A549 (cell line): ENCODE results near the gene IZUMO1R. TPM values are rescaled to one million over a fixed set of nuclear protein-coding genes. Genes with fewer than 3 reads are reported as not detected.
A peak's percentile ranks its signal among the peaks of the same experiment; 100 is the strongest.

Source experiments
- ATAC-seq, 2 experiments: fragments of 200-7000 bp in 1 of 2; fragments of >200 bp in 1 of 2; cut with Nextera tagmentation in 1 of 2; cut with Tn5 transposase in 1 of 2; 3 replicates each; pipeline versions ENCODE4 v1.8.0 to v1.9.1; 2018 to 2020; ENCODE audit warnings: mild to moderate bottlenecking in 1 of 2, moderate library complexity in 1 of 2
- CTCF ChIA-PET: fragments of 300-600 bp; sonication (Branson Sonifier 250); formaldehyde crosslinking; extraction: SDS; loops from one replicate; lab custom pipeline; 2021; ENCODE audit warnings: antibody characterized with exemption, inconsistent platforms; lab: Yijun Ruan, JAX
- POLR2A ChIA-PET: fragments of 350-600 bp; formaldehyde crosslinking; extraction: SDS; loops from one replicate; lab custom pipeline; 2021; ENCODE audit warnings: antibody characterized with exemption, inconsistent platforms; lab: Yijun Ruan, JAX
- DNase-seq, 2 experiments: peaks; one replicate each; pipeline versions ENCODE4 v3.0.0 to v3.0.0-alpha.2; 2011 to 2016; ENCODE audit warnings: low read depth in 1 of 2, low spot score in 1 of 2
- FAIRE-seq: peaks from 2 replicates; lab custom pipeline; 2011; peaks lifted over from hg19 to GRCh38; lab: Jason Lieb, UNC
- H3K27ac ChIP-seq, 2 experiments: fragments of >200 bp; sonication (Bioruptor Twin); formaldehyde crosslinking; 3 replicates each; pipeline ENCODE4 v1.5.1; 2016 to 2017
- H3K4me1 ChIP-seq: fragments of >200 bp; sonication (Bioruptor Twin); formaldehyde crosslinking; 3 replicates; pipeline ENCODE4 v1.6.1; 2016
- H3K4me2 ChIP-seq: fragments of >200 bp; sonication (Bioruptor Twin); formaldehyde crosslinking; 3 replicates; pipeline ENCODE4 v1.6.1; 2016
- H3K4me3 ChIP-seq: fragments of >200 bp; sonication (Bioruptor Twin); formaldehyde crosslinking; 3 replicates; pipeline ENCODE4 v1.5.1; 2016
- H3K9me3 ChIP-seq: fragments of >200 bp; sonication (Bioruptor Twin); formaldehyde crosslinking; 3 replicates; pipeline ENCODE4 v1.6.1; 2016
- CBX8 ChIP-seq: fragments of 200-600 bp; sonication (generic); IDR thresholded peaks from 2 replicates; pipeline ENCODE4 v1.6.1; 2016
- CEBPB ChIP-seq, 2 experiments: fragments of >200 bp in 1 of 2; sonication (Bioruptor Twin) in 1 of 2; formaldehyde crosslinking in 1 of 2; IDR thresholded peaks; 2 replicates each; pipeline ENCODE4 v1.6.1; 2012 to 2016
- CHD2 ChIP-seq: fragments of 150-350 bp; IDR thresholded peaks from 2 replicates; pipeline ENCODE4 v1.6.1; 2014; ENCODE audit warnings: low read length; ENCODE audit not compliant: partially characterized antibody
- CHD4 ChIP-seq: fragments of 200-600 bp; sonication (generic); IDR thresholded peaks from 2 replicates; pipeline ENCODE4 v1.6.1; 2016; ENCODE audit warnings: antibody characterized with exemption, mild to moderate bottlenecking, borderline replicate concordance
- EHF ChIP-seq: fragments of 250-450 bp; sonication (Bioruptor Pico); IDR thresholded peaks from 2 replicates; pipeline ENCODE4 v1.5.0; 2020; ENCODE audit warnings: mild to moderate bottlenecking
- EHMT2 ChIP-seq: fragments of 200-600 bp; sonication (generic); IDR thresholded peaks from 2 replicates; pipeline ENCODE4 v1.6.1; 2016; ENCODE audit warnings: antibody characterized with exemption, low read depth, mild to moderate bottlenecking, moderate library complexity
- JUNB ChIP-seq: fragments of >200 bp; sonication (Bioruptor Twin); formaldehyde crosslinking; IDR thresholded peaks from 2 replicates; pipeline ENCODE4 v1.6.1; 2016
- KDM1A ChIP-seq: fragments of 200-600 bp; sonication (generic); IDR thresholded peaks from 2 replicates; pipeline ENCODE4 v1.6.1; 2016; ENCODE audit warnings: low read depth, mild to moderate bottlenecking
- MAFK ChIP-seq: fragments of 450-650 bp; IDR thresholded peaks from 2 replicates; pipeline ENCODE4 v1.6.1; 2014; ENCODE audit not compliant: partially characterized antibody
- MYC ChIP-seq: IDR thresholded peaks from 2 replicates; pipeline ENCODE4 v1.6.1; 2012; ENCODE audit warnings: mild to moderate bottlenecking, inconsistent platforms, low read length, improper control_type of control experiment, borderline replicate concordance
- NPAS2 ChIP-seq: fragments of 250-450 bp; sonication (Bioruptor Pico); IDR thresholded peaks from 2 replicates; pipeline ENCODE4 v1.8.0; 2022; ENCODE audit warnings: mild to moderate bottlenecking, moderate library complexity, borderline replicate concordance
- NR3C1 ChIP-seq: fragments of >200 bp; sonication (Bioruptor Twin); formaldehyde crosslinking; IDR thresholded peaks from 3 replicates; pipeline ENCODE4 v1.6.1; 2017
- PHF8 ChIP-seq: fragments of 200-600 bp; sonication (generic); IDR thresholded peaks from 2 replicates; pipeline ENCODE4 v1.6.1; 2016; ENCODE audit warnings: low read depth, mild to moderate bottlenecking, antibody characterized with exemption, moderate library complexity, borderline replicate concordance
- POLR2AphosphoS2 ChIP-seq: conservative IDR thresholded peaks from 2 replicates; pipeline ENCODE4 v1.6.1; 2012; ENCODE audit warnings: low read length, improper control_type of control experiment, inconsistent platforms
- RAD21 ChIP-seq, 2 experiments: fragments of >200 bp in 1 of 2; sonication (Bioruptor Twin) in 1 of 2; formaldehyde crosslinking in 1 of 2; IDR thresholded peaks in 1 of 2; conservative IDR thresholded peaks in 1 of 2; 2 replicates in 1 of 2; 3 replicates in 1 of 2; pipeline ENCODE4 v1.6.1; 2012 to 2018; ENCODE audit warnings: inconsistent platforms in 1 of 2
- RARB ChIP-seq: fragments of 250-450 bp; sonication (Bioruptor Pico); IDR thresholded peaks from 2 replicates; pipeline ENCODE4 v1.8.0; 2021; ENCODE audit warnings: mild to moderate bottlenecking, moderate library complexity
- RCOR1 ChIP-seq: fragments of 150-350 bp; IDR thresholded peaks from 2 replicates; pipeline ENCODE4 v1.6.1; 2014; ENCODE audit warnings: antibody characterized with exemption, low read length, low read depth
- SMC3 ChIP-seq: fragments of >200 bp; sonication (Bioruptor Twin); formaldehyde crosslinking; IDR thresholded peaks from 3 replicates; pipeline ENCODE4 v1.6.1; 2018; ENCODE audit warnings: inconsistent platforms
- SREBF2 ChIP-seq: fragments of 450-650 bp; IDR thresholded peaks from 2 replicates; pipeline ENCODE4 v1.6.1; 2014; ENCODE audit warnings: mild to moderate bottlenecking, moderate library complexity
- ZFP36 ChIP-seq: fragments of 450-650 bp; IDR thresholded peaks from 2 replicates; pipeline ENCODE4 v1.6.1; 2014; ENCODE audit warnings: borderline replicate concordance; ENCODE audit not compliant: partially characterized antibody
- WGBS: methylation state at CpG from one replicate; pipeline ENCODE4 v1.1.6; 2017; ENCODE audit errors: missing lambda C conversion rate; 5-methylcytosine and 5-hydroxymethylcytosine counted together
- polyA plus RNA-seq, 4 experiments: library from polyadenylated mRNA; depleted of rRNA in 3 of 4; stranded (reverse); fragments of >200 nt; fragmentation: RNase III in 1 of 4; extraction: RNeasy Plus Mini Kit Qiagen cat#74134 plus additional on column Dnase treatment in 1 of 4; gene quantifications; 2 replicates in 3 of 4; 3 replicates in 1 of 4; pipeline ENCODE4 v1.2.3, GENCODE V29; 2011 to 2017
- TF ChIP-seq, protein P1 (sequence below): IDR thresholded peaks from 2 replicates; pipeline ENCODE4 v1.6.1; 2012; ENCODE audit warnings: low read depth, borderline replicate concordance
- TF ChIP-seq, protein P2 (sequence below): fragments of >200 bp; sonication (Bioruptor Twin); formaldehyde crosslinking; IDR thresholded peaks from 3 replicates; pipeline ENCODE4 v1.5.1; 2016
- TF ChIP-seq, protein P3 (sequence below): IDR thresholded peaks from 2 replicates; pipeline ENCODE4 v1.6.1; 2012
- TF ChIP-seq, protein P4 (sequence below): IDR thresholded peaks from 2 replicates; pipeline ENCODE4 v1.6.1; 2012

Gene IZUMO1R
- polyA plus RNA-seq, 2 of the 4 experiments (the other 2 are of a cell fraction): not detected

DNA sequence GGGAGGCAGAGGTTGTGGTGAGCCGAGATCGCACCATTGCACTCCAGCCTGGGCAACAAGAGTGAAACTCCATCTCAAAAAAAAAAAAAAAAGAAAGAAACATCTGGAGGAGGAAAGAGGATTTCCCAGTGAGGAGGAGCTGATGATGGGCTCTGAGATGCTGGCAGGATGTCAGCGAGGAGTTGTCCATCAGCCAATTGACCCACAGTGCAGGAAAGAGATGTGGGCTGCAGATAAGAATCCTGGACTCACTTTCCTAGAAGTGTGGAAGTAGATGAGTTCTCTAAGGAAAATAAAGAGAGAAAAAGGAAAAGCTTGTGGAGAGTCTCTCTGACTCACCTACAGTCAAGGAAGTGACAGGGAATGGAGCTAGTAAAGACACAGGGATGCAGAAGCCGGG, 9.7 kb downstream of the IZUMO1R start (continued):
- no peak for TF ChIP-seq EHMT2
- no peak for TF ChIP-seq CEBPB (IDR thresholded peaks at IDR 0.05)

DNA sequence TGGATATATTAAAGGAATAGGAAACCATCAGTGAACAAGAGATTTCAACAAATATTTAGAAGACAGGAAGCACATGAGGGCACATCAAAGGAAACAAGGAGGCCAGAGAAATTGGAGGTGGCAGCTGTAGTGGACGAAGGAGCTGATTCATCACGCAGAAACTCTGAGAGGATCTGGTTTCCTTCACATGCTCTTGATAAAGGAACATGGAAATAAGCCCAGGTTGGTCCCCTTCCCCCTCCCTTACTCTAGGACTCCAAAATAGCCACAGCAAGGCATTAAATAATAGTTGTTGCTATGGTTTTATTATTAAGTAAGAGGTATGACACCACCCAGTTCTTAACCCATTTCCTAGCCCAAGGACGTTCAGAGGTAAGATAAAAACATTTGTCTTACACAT, 11.3 kb downstream of the IZUMO1R start:
- WGBS: 5% methylated on average over 3 of the region's 3 CpGs
- Histone ChIP-seq H3K4me3 (no peak overlapping the region), H3K27ac (no peak overlapping the region), H3K9me3 (no peaks in the 10 kb centered on the region)
- no peak for DNase-seq
- no peak for TF ChIP-seq POLR2AphosphoS2
- TF ChIP-seq RARB (CRISPR knock-in tag): no peak
- no peak for TF ChIP-seq RCOR1
- no peak for TF ChIP-seq MAFK
- TF ChIP-seq, all 56 proteins: peak for 0
- Histone ChIP-seq H3K4me2 (no peak overlapping the region), H3K4me1 (no peaks in the 10 kb centered on the region)
- CTCF ChIA-PET: no interaction called here
- POLR2A ChIA-PET: no interaction called here
- no peak for FAIRE-seq
- no peak for ATAC-seq

DNA sequence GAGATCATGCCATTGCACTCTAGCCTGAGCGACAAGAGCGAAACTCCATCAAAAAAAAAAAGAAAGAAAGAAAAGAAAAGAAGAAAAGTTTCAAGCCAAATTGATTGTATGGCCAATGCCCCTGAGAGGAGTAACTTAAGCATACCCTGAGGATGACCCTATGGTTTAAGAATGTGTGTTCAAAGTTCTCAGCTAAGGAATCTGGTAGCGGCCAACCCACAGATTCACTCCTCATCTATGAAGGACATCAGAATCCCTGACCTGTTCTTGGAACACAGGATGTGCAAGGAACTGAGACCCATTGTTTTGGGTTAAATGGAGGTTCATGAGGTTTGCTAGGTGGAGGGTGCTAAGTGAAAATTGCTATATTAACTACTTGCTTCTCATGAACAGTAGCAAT, 18.1 kb downstream of the IZUMO1R start:
- TF ChIP-seq CHD4: no peak
- TF ChIP-seq ZFP36: no peak
- no peak for TF ChIP-seq KDM1A
- TF ChIP-seq JUNB: no peak
- TF ChIP-seq, protein P1, sequence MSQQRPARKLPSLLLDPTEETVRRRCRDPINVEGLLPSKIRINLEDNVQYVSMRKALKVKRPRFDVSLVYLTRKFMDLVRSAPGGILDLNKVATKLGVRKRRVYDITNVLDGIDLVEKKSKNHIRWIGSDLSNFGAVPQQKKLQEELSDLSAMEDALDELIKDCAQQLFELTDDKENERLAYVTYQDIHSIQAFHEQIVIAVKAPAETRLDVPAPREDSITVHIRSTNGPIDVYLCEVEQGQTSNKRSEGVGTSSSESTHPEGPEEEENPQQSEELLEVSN: no peak
- no peak for TF ChIP-seq MAFK
- TF ChIP-seq NPAS2: no peak
- TF ChIP-seq, protein P2, sequence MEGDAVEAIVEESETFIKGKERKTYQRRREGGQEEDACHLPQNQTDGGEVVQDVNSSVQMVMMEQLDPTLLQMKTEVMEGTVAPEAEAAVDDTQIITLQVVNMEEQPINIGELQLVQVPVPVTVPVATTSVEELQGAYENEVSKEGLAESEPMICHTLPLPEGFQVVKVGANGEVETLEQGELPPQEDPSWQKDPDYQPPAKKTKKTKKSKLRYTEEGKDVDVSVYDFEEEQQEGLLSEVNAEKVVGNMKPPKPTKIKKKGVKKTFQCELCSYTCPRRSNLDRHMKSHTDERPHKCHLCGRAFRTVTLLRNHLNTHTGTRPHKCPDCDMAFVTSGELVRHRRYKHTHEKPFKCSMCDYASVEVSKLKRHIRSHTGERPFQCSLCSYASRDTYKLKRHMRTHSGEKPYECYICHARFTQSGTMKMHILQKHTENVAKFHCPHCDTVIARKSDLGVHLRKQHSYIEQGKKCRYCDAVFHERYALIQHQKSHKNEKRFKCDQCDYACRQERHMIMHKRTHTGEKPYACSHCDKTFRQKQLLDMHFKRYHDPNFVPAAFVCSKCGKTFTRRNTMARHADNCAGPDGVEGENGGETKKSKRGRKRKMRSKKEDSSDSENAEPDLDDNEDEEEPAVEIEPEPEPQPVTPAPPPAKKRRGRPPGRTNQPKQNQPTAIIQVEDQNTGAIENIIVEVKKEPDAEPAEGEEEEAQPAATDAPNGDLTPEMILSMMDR: no peak
- no peak for TF ChIP-seq SMC3
- TF ChIP-seq POLR2AphosphoS2: no peak
- no peak for TF ChIP-seq CHD2
- TF ChIP-seq, all 56 proteins: peak for 0
- H3K4me2 ChIP-seq: no peak overlapping the region
- H3K4me1 ChIP-seq: no peaks in the 10 kb centered on the region
- FAIRE-seq: no peak
- no peak for ATAC-seq
- no peak overlapping the region for H3K27ac ChIP-seq
- 32% methylated on average over 3 of the region's 3 CpGs for WGBS
- no peaks in the 10 kb centered on the region for H3K9me3 ChIP-seq
- CTCF ChIA-PET: no interaction called here
- POLR2A ChIA-PET: no interaction called here
- DNase-seq: no peak
- H3K4me3 ChIP-seq: no peak overlapping the region

DNA sequence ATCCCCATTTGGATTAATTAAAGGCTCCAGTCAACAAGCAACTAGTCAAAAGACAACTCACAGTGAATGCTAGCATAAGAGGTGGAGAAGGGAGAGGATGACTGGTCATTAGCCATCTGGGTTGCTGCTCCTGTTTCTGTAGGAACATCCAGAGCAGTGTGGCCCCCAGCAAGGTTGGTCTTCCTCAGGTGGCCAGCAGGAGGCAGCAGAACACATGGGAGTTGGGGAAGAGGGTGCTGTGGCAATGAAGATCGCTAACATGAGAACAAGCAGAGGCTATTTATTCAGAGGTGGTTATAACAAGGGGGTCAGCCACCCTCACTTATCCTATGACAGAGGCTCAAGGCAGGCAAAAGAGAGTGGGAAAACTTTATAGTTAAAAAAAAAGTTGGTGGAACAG, 21.3 kb downstream of the IZUMO1R start:
- Histone ChIP-seq H3K9me3 (no peaks in the 10 kb centered on the region), H3K4me3 (no peak overlapping the region), H3K27ac (no peak overlapping the region), H3K4me1 (no peaks in the 10 kb centered on the region), H3K4me2 (no peak overlapping the region)
- FAIRE-seq: no peak
- ATAC-seq: peak; percentile 54 to 85; a peak in 4 of 6 replicates
- ChIA-PET CTCF (interaction anchor here (1.0 to 1.1 kb wide), 2 partner anchors 142 to 177 kb away, joined by 3 to 4 read pairs; no protein-coding TSS in a partner anchor), POLR2A (no interaction called here)
- 5% methylated on average over 1 of the region's 1 CpG for WGBS
- TF ChIP-seq MYC: no peak
- TF ChIP-seq, protein P3, sequence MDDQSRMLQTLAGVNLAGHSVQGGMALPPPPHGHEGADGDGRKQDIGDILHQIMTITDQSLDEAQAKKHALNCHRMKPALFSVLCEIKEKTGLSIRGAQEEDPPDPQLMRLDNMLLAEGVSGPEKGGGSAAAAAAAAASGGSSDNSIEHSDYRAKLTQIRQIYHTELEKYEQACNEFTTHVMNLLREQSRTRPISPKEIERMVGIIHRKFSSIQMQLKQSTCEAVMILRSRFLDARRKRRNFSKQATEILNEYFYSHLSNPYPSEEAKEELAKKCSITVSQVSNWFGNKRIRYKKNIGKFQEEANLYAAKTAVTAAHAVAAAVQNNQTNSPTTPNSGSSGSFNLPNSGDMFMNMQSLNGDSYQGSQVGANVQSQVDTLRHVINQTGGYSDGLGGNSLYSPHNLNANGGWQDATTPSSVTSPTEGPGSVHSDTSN: no peak
- TF ChIP-seq, protein P2: peak; percentile 31
- no peak for TF ChIP-seq SREBF2
- TF ChIP-seq SMC3: peak; percentile 30; the same call in 2 of the 3 replicates
- TF ChIP-seq EHF: no peak
- no peak for TF ChIP-seq PHF8
- peak; percentile 41 to 49 for TF ChIP-seq RAD21 (conservative IDR thresholded peaks at IDR 0.05 in 1 of 2, IDR thresholded peaks at IDR 0.05 in 1 of 2)
- no peak for TF ChIP-seq CBX8
- TF ChIP-seq, protein P4, sequence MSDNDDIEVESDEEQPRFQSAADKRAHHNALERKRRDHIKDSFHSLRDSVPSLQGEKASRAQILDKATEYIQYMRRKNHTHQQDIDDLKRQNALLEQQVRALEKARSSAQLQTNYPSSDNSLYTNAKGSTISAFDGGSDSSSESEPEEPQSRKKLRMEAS: no peak
- TF ChIP-seq NR3C1: no peak
- TF ChIP-seq CHD2: no peak
- peak; percentile 18 to 50 for DNase-seq
